WTC11 (cell line): ENCODE results near the gene PARD3B. TPM values are rescaled to one million over a fixed set of nuclear protein-coding genes. Genes with fewer than 3 reads are reported as not detected.

Experiments used
- ATAC-seq: fragments of 200-7000 bp; cut with Tn5 transposase; 2 replicates; pipeline ENCODE4 v1.10.0; 2021; ENCODE audit warnings: mild to moderate bottlenecking, moderate library complexity
- CTCF ChIA-PET: fragments of 300-600 bp; sonication (Branson Sonifier 250); formaldehyde crosslinking; loops from one replicate; lab custom pipeline; 2021; ENCODE audit warnings: antibody characterized with exemption; lab: Charles Lee
- POLR2A ChIA-PET: fragments of 350-600 bp; sonication (Branson Sonifier 250); formaldehyde crosslinking; loops from one replicate; lab custom pipeline; 2021; ENCODE audit warnings: antibody characterized with exemption; lab: Charles Lee
- DNase-seq: peaks from one replicate; pipeline ENCODE4 v3.0.0; 2021; ENCODE audit warnings: low spot score
- H3K27ac Mint-ChIP-seq: 2 replicates; pipeline ENCODE4 v1.8.0; 2021; ENCODE audit warnings: mixed read lengths
- H3K27me3 Mint-ChIP-seq: 2 replicates; pipeline ENCODE4 v1.8.0; 2021; ENCODE audit warnings: low read depth, mild to moderate bottlenecking, moderate library complexity, mixed read lengths
- H3K36me3 Mint-ChIP-seq: 2 replicates; pipeline ENCODE4 v1.8.0; 2021; ENCODE audit warnings: mixed read lengths
- H3K4me1 Mint-ChIP-seq: 2 replicates; pipeline ENCODE4 v1.8.0; 2022; ENCODE audit warnings: mixed read lengths
- H3K4me3 Mint-ChIP-seq: 2 replicates; pipeline ENCODE4 v1.8.0; 2021; ENCODE audit warnings: mild to moderate bottlenecking, moderate library complexity, mixed read lengths
- H3K9me3 Mint-ChIP-seq: 2 replicates; pipeline ENCODE4 v1.8.0; 2021; ENCODE audit warnings: mixed read lengths
- CREB1 ChIP-seq: sonication (generic); formaldehyde crosslinking; IDR thresholded peaks from 2 replicates; pipeline ENCODE4 v1.8.0; 2023; ENCODE audit warnings: mild to moderate bottlenecking, missing genetic modification reagents
- ELF4 ChIP-seq: sonication (generic); formaldehyde crosslinking; IDR thresholded peaks from 2 replicates; pipeline ENCODE4 v1.8.1; 2022; ENCODE audit warnings: low read depth, mild to moderate bottlenecking, moderate library complexity, missing genetic modification reagents
- FOXP1 ChIP-seq: sonication (generic); formaldehyde crosslinking; IDR thresholded peaks from 2 replicates; pipeline ENCODE4 v1.8.0; 2022; ENCODE audit warnings: missing genetic modification reagents, mild to moderate bottlenecking, moderate library complexity, borderline replicate concordance
- JAZF1 ChIP-seq: fragments of 250-450 bp; sonication (Bioruptor Pico); IDR thresholded peaks from 2 replicates; pipeline ENCODE4 v1.9.0; 2021; ENCODE audit warnings: moderate library complexity, mild to moderate bottlenecking, inconsistent platforms
- NFE2L1 ChIP-seq: sonication (generic); formaldehyde crosslinking; IDR thresholded peaks from 2 replicates; pipeline ENCODE4 v1.8.1; 2023; ENCODE audit warnings: missing genetic modification reagents
- NFYB ChIP-seq: sonication (generic); formaldehyde crosslinking; conservative IDR thresholded peaks from 2 replicates; pipeline ENCODE4 v1.8.0; 2022; ENCODE audit warnings: low read depth, missing genetic modification reagents
- RELA ChIP-seq: sonication (generic); formaldehyde crosslinking; IDR thresholded peaks from 2 replicates; pipeline ENCODE4 v1.8.1; 2022; ENCODE audit warnings: missing genetic modification reagents, mild to moderate bottlenecking, borderline replicate concordance
- SP1 ChIP-seq: sonication (generic); formaldehyde crosslinking; conservative IDR thresholded peaks from 2 replicates; pipeline ENCODE4 v1.8.1; 2022; ENCODE audit warnings: missing genetic modification reagents
- TP53 ChIP-seq: sonication (generic); formaldehyde crosslinking; IDR thresholded peaks from 2 replicates; pipeline ENCODE4 v1.8.1; 2023; ENCODE audit warnings: mild to moderate bottlenecking, missing genetic modification reagents
- ZNF121 ChIP-seq: sonication (generic); formaldehyde crosslinking; IDR thresholded peaks from 2 replicates; pipeline ENCODE4 v1.8.0; 2023; ENCODE audit warnings: missing genetic modification reagents
- ZNF138 ChIP-seq: sonication (generic); formaldehyde crosslinking; conservative IDR thresholded peaks from 2 replicates; pipeline ENCODE4 v1.8.1; 2022; ENCODE audit warnings: mild to moderate bottlenecking, moderate library complexity, missing genetic modification reagents
- ZNF396 ChIP-seq: fragments of 250-450 bp; sonication (Bioruptor Pico); IDR thresholded peaks from 2 replicates; pipeline ENCODE4 v1.8.0; 2021; ENCODE audit warnings: mild to moderate bottlenecking, moderate library complexity, borderline replicate concordance
- total RNA-seq: library from RNA; stranded (reverse); gene quantifications from 3 replicates; pipeline ENCODE4 v1.2.3, GENCODE V29; 2021
- TF ChIP-seq, protein P1 (sequence below): sonication (generic); formaldehyde crosslinking; IDR thresholded peaks from 2 replicates; pipeline ENCODE4 v1.8.1; 2023; ENCODE audit warnings: mild to moderate bottlenecking, missing genetic modification reagents, borderline replicate concordance
- TF ChIP-seq, protein P2 (sequence below): sonication (generic); formaldehyde crosslinking; IDR thresholded peaks from 2 replicates; pipeline ENCODE4 v1.8.0; 2023; ENCODE audit warnings: missing genetic modification reagents, mild to moderate bottlenecking, borderline replicate concordance
- TF ChIP-seq, protein P3 (sequence below): sonication (generic); formaldehyde crosslinking; conservative IDR thresholded peaks from 2 replicates; pipeline ENCODE4 v1.8.1; 2023; ENCODE audit warnings: mild to moderate bottlenecking, low read depth, missing genetic modification reagents, moderate library complexity
- TF ChIP-seq, protein P4 (sequence below): sonication (generic); formaldehyde crosslinking; IDR thresholded peaks from 2 replicates; pipeline ENCODE4 v1.8.1; 2023; ENCODE audit warnings: mild to moderate bottlenecking, missing genetic modification reagents, moderate library complexity
- TF ChIP-seq, protein P5 (sequence below): fragments of 250-450 bp; sonication (Bioruptor Pico); IDR thresholded peaks from 2 replicates; pipeline ENCODE4 v1.9.0; 2021; ENCODE audit warnings: mild to moderate bottlenecking, borderline replicate concordance

Gene PARD3B
- total RNA-seq, 1 experiment from 2014 or later, result 5.6 TPM

DNA sequence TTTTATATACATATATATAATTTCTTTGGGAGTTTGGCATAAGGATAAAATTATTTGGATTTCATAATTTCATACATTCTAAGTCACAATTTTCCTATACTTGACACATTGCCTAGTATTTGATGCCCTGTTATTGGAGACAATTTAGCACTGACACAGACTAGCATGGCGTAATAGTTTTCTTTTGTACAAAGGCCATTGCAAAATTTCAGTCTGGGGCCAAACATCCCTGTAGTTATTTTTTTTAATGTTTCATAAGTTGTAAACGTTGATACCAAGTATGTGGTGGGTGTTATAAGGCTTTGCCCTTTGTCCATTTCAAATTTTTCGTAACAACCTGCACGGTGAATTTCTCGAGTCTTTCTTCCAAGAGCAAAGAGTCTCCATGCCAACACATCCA lies 1041.4 kb downstream of the PARD3B start:
- no peak overlapping the region for H3K4me3 Mint-ChIP-seq
- no peak for ATAC-seq
- no peaks in the 10 kb centered on the region for H3K9me3 Mint-ChIP-seq
- no peak overlapping the region for H3K27ac Mint-ChIP-seq
- H3K4me1 Mint-ChIP-seq, result peaks cover 3% of the 10 kb centered on the region; the same call in 1 of the 2 replicates
- CTCF ChIA-PET, result no interaction called here
- no peaks in the 10 kb centered on the region for H3K27me3 Mint-ChIP-seq
- TF ChIP-seq, protein P1, sequence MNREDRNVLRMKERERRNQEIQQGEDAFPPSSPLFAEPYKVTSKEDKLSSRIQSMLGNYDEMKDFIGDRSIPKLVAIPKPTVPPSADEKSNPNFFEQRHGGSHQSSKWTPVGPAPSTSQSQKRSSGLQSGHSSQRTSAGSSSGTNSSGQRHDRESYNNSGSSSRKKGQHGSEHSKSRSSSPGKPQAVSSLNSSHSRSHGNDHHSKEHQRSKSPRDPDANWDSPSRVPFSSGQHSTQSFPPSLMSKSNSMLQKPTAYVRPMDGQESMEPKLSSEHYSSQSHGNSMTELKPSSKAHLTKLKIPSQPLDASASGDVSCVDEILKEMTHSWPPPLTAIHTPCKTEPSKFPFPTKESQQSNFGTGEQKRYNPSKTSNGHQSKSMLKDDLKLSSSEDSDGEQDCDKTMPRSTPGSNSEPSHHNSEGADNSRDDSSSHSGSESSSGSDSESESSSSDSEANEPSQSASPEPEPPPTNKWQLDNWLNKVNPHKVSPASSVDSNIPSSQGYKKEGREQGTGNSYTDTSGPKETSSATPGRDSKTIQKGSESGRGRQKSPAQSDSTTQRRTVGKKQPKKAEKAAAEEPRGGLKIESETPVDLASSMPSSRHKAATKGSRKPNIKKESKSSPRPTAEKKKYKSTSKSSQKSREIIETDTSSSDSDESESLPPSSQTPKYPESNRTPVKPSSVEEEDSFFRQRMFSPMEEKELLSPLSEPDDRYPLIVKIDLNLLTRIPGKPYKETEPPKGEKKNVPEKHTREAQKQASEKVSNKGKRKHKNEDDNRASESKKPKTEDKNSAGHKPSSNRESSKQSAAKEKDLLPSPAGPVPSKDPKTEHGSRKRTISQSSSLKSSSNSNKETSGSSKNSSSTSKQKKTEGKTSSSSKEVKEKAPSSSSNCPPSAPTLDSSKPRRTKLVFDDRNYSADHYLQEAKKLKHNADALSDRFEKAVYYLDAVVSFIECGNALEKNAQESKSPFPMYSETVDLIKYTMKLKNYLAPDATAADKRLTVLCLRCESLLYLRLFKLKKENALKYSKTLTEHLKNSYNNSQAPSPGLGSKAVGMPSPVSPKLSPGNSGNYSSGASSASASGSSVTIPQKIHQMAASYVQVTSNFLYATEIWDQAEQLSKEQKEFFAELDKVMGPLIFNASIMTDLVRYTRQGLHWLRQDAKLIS (CRISPR knock-in tag), result no peak
- no peak for TF ChIP-seq SP1 (CRISPR knock-in tag)
- TF ChIP-seq ELF4 (CRISPR knock-in tag), result no peak
- TF ChIP-seq, protein P2, sequence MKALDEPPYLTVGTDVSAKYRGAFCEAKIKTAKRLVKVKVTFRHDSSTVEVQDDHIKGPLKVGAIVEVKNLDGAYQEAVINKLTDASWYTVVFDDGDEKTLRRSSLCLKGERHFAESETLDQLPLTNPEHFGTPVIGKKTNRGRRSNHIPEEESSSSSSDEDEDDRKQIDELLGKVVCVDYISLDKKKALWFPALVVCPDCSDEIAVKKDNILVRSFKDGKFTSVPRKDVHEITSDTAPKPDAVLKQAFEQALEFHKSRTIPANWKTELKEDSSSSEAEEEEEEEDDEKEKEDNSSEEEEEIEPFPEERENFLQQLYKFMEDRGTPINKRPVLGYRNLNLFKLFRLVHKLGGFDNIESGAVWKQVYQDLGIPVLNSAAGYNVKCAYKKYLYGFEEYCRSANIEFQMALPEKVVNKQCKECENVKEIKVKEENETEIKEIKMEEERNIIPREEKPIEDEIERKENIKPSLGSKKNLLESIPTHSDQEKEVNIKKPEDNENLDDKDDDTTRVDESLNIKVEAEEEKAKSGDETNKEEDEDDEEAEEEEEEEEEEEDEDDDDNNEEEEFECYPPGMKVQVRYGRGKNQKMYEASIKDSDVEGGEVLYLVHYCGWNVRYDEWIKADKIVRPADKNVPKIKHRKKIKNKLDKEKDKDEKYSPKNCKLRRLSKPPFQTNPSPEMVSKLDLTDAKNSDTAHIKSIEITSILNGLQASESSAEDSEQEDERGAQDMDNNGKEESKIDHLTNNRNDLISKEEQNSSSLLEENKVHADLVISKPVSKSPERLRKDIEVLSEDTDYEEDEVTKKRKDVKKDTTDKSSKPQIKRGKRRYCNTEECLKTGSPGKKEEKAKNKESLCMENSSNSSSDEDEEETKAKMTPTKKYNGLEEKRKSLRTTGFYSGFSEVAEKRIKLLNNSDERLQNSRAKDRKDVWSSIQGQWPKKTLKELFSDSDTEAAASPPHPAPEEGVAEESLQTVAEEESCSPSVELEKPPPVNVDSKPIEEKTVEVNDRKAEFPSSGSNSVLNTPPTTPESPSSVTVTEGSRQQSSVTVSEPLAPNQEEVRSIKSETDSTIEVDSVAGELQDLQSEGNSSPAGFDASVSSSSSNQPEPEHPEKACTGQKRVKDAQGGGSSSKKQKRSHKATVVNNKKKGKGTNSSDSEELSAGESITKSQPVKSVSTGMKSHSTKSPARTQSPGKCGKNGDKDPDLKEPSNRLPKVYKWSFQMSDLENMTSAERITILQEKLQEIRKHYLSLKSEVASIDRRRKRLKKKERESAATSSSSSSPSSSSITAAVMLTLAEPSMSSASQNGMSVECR, result no peak
- TF ChIP-seq, protein P3, sequence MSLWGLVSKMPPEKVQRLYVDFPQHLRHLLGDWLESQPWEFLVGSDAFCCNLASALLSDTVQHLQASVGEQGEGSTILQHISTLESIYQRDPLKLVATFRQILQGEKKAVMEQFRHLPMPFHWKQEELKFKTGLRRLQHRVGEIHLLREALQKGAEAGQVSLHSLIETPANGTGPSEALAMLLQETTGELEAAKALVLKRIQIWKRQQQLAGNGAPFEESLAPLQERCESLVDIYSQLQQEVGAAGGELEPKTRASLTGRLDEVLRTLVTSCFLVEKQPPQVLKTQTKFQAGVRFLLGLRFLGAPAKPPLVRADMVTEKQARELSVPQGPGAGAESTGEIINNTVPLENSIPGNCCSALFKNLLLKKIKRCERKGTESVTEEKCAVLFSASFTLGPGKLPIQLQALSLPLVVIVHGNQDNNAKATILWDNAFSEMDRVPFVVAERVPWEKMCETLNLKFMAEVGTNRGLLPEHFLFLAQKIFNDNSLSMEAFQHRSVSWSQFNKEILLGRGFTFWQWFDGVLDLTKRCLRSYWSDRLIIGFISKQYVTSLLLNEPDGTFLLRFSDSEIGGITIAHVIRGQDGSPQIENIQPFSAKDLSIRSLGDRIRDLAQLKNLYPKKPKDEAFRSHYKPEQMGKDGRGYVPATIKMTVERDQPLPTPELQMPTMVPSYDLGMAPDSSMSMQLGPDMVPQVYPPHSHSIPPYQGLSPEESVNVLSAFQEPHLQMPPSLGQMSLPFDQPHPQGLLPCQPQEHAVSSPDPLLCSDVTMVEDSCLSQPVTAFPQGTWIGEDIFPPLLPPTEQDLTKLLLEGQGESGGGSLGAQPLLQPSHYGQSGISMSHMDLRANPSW (CRISPR knock-in tag), result no peak
- TF ChIP-seq ZNF138, result no peak
- no peak for TF ChIP-seq ZNF396 (CRISPR knock-in tag)
- no peak for TF ChIP-seq NFE2L1 (CRISPR knock-in tag)
- TF ChIP-seq FOXP1 (CRISPR knock-in tag), result no peak
- no peak for TF ChIP-seq CREB1 (CRISPR knock-in tag)
- TF ChIP-seq, protein P4, sequence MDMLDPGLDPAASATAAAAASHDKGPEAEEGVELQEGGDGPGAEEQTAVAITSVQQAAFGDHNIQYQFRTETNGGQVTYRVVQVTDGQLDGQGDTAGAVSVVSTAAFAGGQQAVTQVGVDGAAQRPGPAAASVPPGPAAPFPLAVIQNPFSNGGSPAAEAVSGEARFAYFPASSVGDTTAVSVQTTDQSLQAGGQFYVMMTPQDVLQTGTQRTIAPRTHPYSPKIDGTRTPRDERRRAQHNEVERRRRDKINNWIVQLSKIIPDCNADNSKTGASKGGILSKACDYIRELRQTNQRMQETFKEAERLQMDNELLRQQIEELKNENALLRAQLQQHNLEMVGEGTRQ (CRISPR knock-in tag), result no peak
- no peak for TF ChIP-seq TP53
- TF ChIP-seq JAZF1, result no peak
- no peak for TF ChIP-seq ZNF121 (CRISPR knock-in tag)
- no peak for TF ChIP-seq NFYB (CRISPR knock-in tag)
- POLR2A ChIA-PET, result no interaction called here
- no peaks in the 10 kb centered on the region for H3K36me3 Mint-ChIP-seq
- DNase-seq, result no peak

DNA sequence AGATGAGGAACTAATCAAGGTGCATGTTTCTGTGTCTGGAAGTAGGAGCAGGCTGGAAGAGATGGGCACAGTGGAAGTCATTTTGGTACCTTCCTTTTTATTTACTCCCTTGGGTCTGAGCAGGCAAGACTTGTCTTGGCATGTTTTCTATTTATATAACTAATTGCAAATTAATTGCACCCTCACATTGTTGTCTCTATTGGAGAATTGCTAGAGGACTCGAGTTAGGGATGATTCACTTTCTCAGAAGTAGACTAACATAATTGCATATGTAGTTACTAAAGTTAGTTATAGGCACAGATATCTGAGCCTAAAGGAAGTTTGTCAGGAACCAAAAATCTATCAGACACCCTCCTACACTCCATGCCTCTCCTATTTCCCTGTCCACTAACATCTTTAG lies 1044.2 kb downstream of the PARD3B start:
- ChIA-PET CTCF (no interaction called here), POLR2A (no interaction called here)
- no peak for DNase-seq
- Mint-ChIP-seq H3K27me3 (no peaks in the 10 kb centered on the region), H3K4me1 (peaks cover 3% of the 10 kb centered on the region; the same call in 1 of the 2 replicates), H3K36me3 (no peaks in the 10 kb centered on the region), H3K27ac (no peak overlapping the region), H3K4me3 (no peak overlapping the region), H3K9me3 (no peaks in the 10 kb centered on the region)
- ATAC-seq, result no peak
- TF ChIP-seq, protein P5, sequence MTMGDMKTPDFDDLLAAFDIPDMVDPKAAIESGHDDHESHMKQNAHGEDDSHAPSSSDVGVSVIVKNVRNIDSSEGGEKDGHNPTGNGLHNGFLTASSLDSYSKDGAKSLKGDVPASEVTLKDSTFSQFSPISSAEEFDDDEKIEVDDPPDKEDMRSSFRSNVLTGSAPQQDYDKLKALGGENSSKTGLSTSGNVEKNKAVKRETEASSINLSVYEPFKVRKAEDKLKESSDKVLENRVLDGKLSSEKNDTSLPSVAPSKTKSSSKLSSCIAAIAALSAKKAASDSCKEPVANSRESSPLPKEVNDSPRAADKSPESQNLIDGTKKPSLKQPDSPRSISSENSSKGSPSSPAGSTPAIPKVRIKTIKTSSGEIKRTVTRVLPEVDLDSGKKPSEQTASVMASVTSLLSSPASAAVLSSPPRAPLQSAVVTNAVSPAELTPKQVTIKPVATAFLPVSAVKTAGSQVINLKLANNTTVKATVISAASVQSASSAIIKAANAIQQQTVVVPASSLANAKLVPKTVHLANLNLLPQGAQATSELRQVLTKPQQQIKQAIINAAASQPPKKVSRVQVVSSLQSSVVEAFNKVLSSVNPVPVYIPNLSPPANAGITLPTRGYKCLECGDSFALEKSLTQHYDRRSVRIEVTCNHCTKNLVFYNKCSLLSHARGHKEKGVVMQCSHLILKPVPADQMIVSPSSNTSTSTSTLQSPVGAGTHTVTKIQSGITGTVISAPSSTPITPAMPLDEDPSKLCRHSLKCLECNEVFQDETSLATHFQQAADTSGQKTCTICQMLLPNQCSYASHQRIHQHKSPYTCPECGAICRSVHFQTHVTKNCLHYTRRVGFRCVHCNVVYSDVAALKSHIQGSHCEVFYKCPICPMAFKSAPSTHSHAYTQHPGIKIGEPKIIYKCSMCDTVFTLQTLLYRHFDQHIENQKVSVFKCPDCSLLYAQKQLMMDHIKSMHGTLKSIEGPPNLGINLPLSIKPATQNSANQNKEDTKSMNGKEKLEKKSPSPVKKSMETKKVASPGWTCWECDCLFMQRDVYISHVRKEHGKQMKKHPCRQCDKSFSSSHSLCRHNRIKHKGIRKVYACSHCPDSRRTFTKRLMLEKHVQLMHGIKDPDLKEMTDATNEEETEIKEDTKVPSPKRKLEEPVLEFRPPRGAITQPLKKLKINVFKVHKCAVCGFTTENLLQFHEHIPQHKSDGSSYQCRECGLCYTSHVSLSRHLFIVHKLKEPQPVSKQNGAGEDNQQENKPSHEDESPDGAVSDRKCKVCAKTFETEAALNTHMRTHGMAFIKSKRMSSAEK (CRISPR knock-in tag), result no peak
- TF ChIP-seq, protein P3 (CRISPR knock-in tag), result no peak
- TF ChIP-seq RELA (CRISPR knock-in tag), result no peak
